ENCODE data around the gene GMPR2. TPM values are rescaled to one million over a fixed set of nuclear protein-coding genes. Genes with fewer than 3 reads are reported as not detected.

GMPR2 gene
- total and polyA plus RNA-seq, 2 of the 13 experiments (the other 11 are each of a cell fraction or from before 2014, with no cell fraction given), result 210 to 273 TPM

DNA sequence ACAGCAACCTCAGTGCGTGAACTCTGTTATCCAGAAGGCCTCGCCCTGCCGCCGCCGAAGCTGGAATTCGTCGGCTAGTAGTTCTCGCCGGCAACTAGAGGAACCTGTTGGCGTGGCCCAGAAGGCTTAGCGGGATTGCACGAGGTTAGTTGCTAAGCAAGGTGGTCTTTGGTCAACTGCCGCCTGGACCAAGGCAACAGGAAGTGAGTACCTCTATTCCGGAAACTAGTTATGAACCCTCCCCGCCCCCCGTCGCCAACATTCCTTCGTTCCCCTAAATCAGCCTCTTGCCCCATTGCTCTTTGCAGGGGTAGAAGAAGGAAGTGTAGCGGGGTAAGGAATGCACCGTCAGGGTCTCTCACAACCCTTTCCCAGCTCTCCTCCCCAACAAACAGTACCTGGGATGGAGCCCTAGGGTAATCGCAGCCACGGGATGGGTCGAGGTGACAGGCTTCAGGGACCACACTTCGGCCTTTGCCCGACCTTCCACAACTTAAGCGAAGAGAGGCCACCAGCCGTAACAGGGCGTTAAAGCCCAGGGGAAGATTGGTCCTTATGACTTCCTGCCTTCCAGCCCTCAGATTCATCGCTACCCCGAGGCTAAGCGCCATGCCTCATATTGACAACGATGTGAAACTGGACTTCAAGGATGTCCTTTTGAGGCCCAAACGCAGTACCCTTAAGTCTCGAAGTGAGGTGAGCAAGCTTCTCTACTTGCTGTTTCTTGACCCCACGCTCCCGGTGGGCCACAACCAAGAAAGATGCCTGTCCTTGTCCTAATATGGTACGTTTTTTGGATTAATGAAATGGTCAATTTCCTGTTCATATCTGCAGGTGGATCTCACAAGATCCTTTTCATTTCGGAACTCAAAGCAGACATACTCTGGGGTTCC is at the start of gene GMPR2 (continued):
- TF ChIP-seq, protein P1, sequence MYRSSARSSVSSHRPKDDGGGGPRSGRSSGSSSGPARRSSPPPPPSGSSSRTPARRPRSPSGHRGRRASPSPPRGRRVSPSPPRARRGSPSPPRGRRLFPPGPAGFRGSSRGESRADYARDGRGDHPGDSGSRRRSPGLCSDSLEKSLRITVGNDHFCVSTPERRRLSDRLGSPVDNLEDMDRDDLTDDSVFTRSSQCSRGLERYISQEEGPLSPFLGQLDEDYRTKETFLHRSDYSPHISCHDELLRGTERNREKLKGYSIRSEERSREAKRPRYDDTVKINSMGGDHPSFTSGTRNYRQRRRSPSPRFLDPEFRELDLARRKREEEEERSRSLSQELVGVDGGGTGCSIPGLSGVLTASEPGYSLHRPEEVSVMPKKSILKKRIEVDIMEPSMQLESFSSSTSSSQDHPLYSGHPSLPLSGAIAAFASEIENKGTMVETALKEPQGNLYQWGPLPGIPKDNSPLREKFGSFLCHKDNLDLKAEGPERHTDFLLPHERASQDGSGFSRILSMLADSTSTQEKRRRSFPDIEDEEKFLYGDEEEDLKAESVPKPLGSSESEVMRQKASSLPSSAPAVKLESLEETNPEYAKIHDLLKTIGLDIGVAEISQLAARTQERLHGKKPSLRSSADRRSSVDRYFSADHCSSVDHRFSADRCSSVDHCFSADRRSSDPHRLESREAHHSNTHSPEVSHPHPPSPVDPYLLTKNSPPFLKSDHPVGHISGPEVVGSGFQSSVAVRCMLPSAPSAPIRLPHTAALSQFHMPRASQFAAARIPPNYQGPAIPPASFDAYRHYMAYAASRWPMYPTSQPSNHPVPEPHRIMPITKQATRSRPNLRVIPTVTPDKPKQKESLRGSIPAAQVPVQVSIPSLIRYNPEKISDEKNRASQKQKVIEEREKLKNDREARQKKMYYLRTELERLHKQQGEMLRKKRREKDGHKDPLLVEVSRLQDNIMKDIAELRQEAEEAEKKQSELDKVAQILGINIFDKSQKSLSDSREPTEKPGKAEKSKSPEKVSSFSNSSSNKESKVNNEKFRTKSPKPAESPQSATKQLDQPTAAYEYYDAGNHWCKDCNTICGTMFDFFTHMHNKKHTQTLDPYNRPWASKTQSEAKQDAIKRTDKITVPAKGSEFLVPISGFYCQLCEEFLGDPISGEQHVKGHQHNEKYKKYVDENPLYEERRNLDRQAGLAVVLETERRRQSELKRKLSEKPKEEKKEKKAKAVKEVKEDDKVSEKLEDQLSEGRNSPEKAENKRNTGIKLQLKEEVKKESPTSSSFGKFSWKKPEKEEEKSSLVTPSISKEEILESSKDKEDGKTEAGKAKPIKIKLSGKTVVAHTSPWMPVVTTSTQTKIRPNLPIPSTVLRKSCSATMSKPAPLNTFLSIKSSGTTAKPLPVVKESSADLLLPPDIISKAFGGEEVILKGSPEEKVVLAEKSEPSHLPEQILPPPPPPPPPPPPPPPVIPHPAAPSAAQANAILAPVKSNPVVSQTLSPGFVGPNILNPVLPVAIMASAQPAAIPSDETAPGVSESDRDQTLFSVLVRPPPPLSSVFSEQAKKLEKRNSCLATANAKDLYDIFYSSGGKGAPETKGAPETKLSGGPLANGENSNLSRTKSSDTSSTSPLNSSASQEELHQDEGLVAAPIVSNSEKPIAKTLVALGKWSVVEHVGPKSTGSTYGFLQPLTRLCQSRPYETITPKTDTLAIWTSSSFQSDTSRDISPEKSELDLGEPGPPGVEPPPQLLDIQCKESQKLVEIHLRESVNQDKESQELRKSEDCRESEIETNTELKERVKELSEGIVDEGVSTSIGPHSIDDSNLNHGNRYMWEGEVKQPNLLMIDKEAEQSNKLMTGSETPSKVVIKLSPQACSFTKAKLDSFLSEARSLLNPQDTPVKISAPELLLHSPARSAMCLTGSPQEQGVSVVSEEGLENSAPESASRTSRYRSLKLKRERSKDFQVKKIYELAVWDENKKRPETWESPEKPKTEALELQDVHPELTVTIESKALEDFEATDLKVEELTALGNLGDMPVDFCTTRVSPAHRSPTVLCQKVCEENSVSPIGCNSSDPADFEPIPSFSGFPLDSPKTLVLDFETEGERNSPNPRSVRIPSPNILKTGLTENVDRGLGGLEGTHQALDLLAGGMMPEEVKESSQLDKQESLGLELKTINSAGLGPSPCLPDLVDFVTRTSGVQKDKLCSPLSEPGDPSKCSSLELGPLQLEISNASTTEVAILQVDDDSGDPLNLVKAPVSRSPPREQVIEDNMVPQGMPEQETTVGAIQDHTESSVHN (CRISPR knock-in tag; IDR thresholded peaks at IDR 0.05), result peak; percentile 41; the same call in 1 of the 2 replicates
- TF ChIP-seq ZBTB7A (CRISPR knock-in tag; IDR thresholded peaks at IDR 0.05) (no peak), MEIS2 (CRISPR knock-in tag; IDR thresholded peaks at IDR 0.05) (peak; percentile 92), ZNF431 (CRISPR knock-in tag; IDR thresholded peaks at IDR 0.05; ENCODE audit: borderline replicate concordance, low read depth) (no peak), ZNF44 (CRISPR knock-in tag; IDR thresholded peaks at IDR 0.05) (peak; percentile 2; the same call in 1 of the 2 replicates), ZNF224 (CRISPR knock-in tag; IDR thresholded peaks at IDR 0.05) (peak; percentile 65), MAFF (IDR thresholded peaks at IDR 0.05; ENCODE audit: low read depth, low read length) (no peak), NONO (IDR thresholded peaks at IDR 0.05) (no peak), NONO (CRISPR knock-in tag; conservative IDR thresholded peaks at IDR 0.05) (peak; percentile 94), SETDB1 (CRISPR knock-in tag; IDR thresholded peaks at IDR 0.05; ENCODE audit: borderline replicate concordance) (no peak; the same call in 1 of the 2 replicates), RFXAP (CRISPR knock-in tag; IDR thresholded peaks at IDR 0.05; ENCODE audit: borderline replicate concordance) (peak; percentile 97), ZNF547 (CRISPR knock-in tag; IDR thresholded peaks at IDR 0.05) (peak; percentile 92), PPARG (CRISPR knock-in tag; conservative IDR thresholded peaks at IDR 0.05) (no peak), ZNF350 (CRISPR knock-in tag; IDR thresholded peaks at IDR 0.05; ENCODE audit: borderline replicate concordance, low read depth) (peak; percentile 82; the same call in 1 of the 2 replicates), SNAI1 (CRISPR knock-in tag; IDR thresholded peaks at IDR 0.05; ENCODE audit: borderline replicate concordance) (peak; percentile 99), GABPB1 (CRISPR knock-in tag; IDR thresholded peaks at IDR 0.05) (peak; percentile 90), ZNF781 (CRISPR knock-in tag; IDR thresholded peaks at IDR 0.05; ENCODE audit: borderline replicate concordance, not compliant biosample characterization) (peak; percentile 46), ZNF615 (CRISPR knock-in tag; IDR thresholded peaks at IDR 0.05; ENCODE audit: borderline replicate concordance) (peak; percentile 96; the same call in 1 of the 2 replicates)
- TF ChIP-seq, protein P2, sequence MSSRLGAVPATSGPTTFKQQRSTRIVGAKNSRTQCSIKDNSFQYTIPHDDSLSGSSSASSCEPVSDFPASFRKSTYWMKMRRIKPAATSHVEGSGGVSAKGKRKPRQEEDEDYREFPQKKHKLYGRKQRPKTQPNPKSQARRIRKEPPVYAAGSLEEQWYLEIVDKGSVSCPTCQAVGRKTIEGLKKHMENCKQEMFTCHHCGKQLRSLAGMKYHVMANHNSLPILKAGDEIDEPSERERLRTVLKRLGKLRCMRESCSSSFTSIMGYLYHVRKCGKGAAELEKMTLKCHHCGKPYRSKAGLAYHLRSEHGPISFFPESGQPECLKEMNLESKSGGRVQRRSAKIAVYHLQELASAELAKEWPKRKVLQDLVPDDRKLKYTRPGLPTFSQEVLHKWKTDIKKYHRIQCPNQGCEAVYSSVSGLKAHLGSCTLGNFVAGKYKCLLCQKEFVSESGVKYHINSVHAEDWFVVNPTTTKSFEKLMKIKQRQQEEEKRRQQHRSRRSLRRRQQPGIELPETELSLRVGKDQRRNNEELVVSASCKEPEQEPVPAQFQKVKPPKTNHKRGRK (CRISPR knock-in tag; IDR thresholded peaks at IDR 0.05), result no peak; the same call in 1 of the 2 replicates
